Measurements from ENCODE around the gene TYW1B.
"Not testable (repeated sequence)": the region's sequence is repeated elsewhere in the genome, so short reads cannot be mapped to it uniquely, and the experiment has no call there.

Gene TYW1B

GRCh38 chr7:72621761-72622187, 206.2 kb downstream of the TYW1B start:
- not testable (repeated sequence) for DNase-seq

GRCh38 chr7:72620923-72621322, 207.1 kb downstream of the TYW1B start:
- DNase-seq: not testable (repeated sequence)

GRCh38 chr7:72618435-72619180, 209.4 kb downstream of the TYW1B start:
- DNase-seq: not testable (repeated sequence)

DNA sequence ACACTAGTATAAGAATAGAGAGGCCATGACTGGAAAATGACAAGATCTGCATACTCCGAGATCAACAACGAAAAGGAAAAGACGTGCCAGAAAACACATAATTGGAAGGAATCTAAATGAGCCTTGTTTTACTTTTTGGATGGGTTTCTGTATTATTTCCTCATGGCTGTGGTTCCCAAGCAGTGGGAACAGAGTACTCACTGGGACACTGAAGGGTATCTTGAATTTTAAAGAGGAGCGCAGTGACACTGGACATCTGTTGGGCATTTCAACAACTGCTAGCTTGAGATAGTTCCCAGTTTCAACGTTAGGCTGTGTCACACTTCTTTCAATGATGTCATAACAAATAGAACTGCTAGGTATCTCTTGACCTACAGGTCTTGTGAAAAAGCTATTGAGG, 218.2 kb downstream of the TYW1B start:
- not testable (repeated sequence) for DNase-seq

GRCh38 chr7:72607988-72608387, 220.0 kb downstream of the TYW1B start:
- not testable (repeated sequence) for DNase-seq

DNA sequence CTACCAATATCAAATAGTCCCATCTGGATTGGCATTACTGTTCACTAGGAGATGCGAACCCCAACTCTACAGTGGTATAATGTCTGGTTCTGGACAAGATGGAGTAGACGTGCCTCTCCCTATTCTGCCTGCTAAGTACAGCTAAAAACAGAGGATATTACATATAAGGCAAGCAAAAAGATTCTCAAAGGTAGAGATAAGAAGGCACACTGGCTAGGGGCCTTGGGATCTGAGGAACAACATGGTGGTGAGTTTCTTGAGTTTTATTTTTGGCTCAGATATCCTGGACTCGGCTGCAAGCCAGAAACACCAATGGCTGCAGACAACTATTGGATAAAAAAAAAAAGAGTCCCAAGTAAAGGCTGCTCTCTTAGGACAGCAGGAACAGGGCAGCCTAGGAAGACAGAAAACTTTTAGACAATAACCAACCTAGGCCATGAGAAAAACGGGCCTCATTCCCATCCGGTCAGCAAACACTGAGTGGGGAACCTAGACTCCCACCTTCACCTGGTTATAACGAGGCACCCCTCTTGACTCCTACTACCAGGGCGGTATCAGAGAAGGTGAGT, 222.1 kb downstream of the TYW1B start:
- DNase-seq: not testable (repeated sequence)

DNA sequence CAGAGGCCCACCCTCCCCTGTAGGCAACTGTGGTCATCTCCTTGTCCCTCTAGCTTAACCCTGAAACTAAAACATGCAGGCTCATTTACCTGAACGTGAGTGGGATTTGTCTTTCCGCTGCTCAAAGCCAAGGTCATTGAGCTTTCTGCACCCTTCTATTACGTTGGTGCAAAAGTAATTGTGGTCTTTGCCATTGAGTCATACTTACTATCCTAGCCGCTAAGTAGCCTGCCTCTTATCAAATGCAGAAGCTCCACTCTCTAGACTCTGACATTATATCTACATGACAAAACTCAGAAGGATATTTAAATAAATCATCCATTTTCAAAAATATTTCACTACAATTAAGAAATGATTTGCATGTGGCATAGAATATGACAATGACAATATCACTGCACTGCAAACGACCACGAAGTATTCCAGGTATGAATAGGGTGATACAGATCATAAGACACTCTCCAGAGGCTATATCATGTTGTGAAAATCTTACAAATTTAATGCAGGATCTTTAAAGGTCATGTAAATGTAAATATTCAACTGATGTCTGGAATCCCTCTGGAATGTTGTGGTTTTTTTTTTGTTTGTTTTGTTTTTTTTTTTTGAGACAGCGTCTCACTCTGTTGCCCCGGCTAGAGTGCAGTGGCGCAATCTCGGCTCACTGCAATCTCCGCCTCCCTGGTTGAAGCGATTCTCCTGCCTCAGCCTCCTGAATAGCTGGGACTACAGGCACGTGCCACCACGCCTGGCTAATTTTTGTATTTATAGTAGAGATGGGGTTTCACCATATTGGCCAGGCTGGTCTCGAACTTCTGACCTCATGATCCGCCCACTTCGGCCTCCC, 223.0 kb downstream of the TYW1B start:
- DNase-seq: not testable (repeated sequence)

GRCh38 chr7:72603476-72603875, 224.5 kb downstream of the TYW1B start:
- not testable (repeated sequence) for DNase-seq

GRCh38 chr7:72603073-72603472, 224.9 kb downstream of the TYW1B start:
- no peak for DNase-seq

DNA sequence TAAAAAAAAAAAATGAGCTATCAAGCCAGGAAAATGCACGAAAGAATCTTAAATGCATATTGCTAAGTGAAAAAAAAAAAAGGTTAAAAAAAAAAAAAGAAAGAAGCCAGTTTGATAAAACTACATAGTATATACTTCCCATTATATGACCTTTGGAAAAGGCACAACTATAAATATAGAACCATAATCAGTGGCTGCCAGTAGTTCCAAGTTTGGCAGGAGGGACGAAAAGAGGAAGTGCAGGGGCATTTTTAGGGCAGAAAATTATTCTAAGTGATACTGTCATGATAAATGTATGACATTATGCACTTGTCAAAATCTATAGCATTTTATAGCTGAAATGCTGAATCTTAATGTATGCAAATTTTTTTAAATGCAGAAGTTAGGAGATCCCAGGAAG, 226.3 kb downstream of the TYW1B start:
- not testable (repeated sequence) for DNase-seq

GRCh38 chr7:72590023-72590422, 238.0 kb downstream of the TYW1B start:
- not testable (repeated sequence) for DNase-seq

DNA sequence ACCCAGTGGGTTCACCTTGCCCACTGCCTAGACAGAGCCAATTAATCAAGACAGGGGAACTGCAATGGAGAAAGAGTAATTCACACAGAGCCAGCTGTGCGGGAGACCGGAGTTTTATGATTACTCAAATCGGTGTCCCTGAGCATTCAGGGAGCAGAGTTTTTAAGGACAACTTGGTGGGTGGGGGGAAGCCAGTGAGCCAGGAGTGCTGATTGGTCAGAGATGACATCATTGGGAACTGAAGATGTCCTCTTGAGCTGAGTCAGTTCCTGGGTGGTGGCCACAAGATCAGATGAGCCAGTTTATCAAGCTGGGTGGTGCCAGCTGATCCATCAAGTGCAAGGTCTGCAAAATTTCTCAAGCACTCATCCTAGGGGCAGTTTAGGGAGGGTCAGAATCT, 240.7 kb downstream of the TYW1B start:
- not testable (repeated sequence) for DNase-seq

DNA sequence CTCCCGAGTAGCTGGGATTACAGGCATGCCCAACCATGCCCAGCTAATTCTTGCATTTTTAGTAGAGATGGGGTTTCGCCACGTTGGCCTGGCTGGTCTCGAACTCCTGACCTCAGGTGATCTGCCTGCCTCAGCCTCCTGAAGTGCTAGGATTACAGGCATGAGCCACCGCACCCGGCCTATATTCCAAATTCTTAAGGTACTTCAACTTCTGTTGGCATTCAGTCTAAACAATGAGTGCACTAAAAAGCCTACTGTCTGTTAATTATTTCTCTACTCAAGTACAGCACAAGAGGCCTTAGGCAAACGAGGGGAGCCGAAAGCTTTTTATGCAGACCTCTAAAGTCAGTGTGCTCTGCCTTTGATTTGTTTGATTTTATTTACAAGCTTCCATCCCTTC, 243.4 kb downstream of the TYW1B start:
- not testable (repeated sequence) for DNase-seq

DNA sequence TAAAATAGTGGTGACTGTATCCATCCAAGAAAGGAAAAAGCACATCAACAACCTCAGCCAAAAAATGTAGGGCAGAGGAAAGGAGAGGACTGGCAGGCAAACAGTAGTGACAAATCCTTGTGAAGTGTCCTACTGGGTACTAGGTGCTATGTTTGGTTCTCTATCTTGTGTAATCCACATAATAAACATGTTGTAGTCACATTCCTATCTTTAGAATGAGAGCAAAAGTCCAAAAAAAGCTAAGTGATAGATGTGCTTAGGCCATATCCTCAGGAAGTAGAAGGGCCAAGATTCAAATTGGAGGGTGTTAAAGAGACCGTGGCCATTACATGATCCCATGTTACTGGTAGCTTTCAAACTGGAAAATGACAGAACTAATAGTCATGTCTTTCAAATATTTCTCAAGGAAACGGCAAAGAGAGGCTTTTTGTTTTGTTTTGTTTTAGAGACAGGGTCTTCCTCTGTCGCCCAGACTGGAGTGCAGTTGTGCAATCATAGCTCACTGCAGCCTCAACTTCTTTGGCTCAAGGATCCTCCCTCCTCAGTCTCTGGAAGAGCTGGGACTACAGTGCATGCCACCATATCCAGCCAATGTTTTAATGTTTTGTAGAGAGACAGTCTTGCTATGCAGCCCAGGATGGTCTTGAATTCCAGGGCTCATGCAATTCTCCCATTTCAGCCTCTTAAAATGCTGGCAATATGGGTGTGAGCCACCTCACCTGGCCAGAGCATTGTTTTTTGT, 244.2 kb downstream of the TYW1B start:
- DNase-seq: not testable (repeated sequence)

DNA sequence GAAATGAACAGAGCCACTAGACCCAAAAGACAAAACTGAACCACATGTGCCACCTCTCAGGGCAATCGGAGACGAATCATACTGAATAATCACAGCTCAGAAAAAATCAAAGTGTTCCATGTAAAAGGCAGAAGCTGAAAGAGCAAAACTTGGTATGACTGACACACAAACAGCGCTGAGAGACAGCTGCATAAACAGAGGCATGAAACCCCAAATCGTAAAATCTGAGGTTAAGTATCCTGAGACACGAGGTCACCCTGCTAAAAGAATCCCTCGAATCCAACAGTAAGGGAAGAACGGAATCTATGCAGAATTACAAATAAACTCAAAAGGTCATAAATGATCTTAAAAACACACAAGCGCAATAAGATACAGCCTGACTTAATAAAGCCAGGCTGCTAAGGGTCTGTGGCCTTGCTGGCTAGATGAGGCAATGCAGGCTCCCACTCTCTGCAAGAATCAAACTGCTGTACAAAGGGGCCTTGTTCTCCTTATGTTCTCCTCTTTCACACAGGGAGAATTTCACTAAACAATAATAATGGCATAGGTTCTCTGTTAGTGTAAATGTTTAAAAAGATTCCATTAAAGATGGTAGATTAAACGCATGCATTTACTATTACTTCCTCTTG, 247.7 kb downstream of the TYW1B start:
- DNase-seq: not testable (repeated sequence)

DNA sequence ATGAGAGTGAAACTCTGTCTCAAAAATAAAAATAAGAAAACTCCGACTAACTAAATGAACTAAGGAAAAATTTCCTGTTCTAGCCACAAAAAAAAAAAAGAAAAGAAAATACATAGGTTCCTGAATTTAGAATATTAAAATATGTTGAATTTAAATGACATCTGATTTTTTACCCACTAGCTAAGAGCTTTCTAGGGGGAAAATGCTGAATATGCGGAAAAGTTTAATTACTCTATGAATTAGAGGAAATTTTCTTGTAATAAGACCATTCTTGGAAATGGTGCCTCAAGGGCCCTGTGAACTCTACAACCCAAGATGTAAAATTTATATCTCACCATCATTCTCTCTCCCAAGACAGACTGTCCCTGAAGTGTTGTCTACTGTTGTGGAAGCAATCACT, 250.9 kb downstream of the TYW1B start:
- no peak for DNase-seq

DNA sequence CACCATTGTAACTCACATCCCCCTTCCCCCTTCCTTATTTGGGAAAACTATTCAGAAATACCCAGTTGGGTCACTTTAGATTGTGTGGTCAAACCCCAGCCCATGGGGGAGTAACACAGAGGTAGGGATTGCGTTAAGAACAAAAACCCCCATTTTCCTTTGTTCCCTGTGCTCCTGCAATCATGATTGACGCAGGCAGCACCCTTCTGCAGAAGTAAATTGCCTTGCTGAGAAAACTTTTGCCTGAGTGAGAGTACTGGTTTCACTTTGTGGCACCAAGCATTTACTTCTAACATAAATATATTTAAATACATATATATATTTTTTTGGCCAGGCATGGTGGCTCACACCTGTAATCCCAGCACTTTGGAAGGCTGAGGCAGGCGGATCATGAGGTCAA, 266.0 kb downstream of the TYW1B start:
- not testable (repeated sequence) for DNase-seq

DNA sequence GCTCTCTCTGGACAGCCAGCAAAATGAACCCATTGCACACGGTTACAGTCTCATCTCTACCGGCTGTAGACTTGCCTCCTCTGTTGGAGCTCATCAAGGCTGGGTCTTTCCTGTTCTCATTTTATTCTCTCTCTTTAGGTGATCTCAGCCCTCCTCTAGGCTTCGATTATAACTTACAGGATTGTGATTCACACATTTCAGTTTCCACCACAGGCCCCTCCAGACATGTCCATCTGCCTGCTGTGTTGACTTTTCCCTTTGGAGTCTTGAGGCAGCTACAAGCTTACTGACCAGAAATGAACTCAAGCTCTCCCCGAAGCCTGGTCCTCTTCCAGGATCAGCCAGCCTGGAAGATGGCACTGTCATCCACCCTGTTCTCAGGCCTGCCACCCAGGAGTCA, 268.5 kb downstream of the TYW1B start:
- DNase-seq: not testable (repeated sequence)

- DNase-seq: not testable (repeated sequence)
Observed at GRCh38 chr7:72556733-72557132, 271.3 kb downstream of the TYW1B start.

DNA sequence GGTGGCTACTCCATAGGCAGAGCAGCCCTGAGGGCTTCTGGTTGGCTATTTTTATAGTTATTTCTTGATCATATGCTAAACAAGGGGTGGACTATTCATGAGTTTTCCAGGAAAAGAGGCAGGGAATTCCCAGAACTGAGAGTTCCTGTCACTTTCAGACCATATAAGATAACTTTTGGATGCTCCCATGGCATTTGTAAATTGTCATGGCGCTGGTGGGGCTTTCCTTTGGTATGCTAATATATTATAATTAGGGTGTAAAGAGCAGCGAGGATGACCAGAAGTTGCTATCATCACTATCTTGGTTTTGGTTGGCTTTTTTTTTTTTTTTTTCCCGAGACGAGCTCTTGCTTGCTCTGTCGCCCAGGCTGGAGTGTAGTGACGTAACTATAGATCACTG, 272.8 kb downstream of the TYW1B start:
- not testable (repeated sequence) for DNase-seq

GRCh38 chr7:72554401-72554800, 273.6 kb downstream of the TYW1B start:
- DNase-seq: not testable (repeated sequence)

- DNase-seq: not testable (repeated sequence)
Observed at GRCh38 chr7:72550454-72550853, 277.5 kb downstream of the TYW1B start.

Measured in COR-L47 (cell line).